HepG2 (cell line): ENCODE results near the gene ACADVL. TPM values are rescaled to one million over a fixed set of nuclear protein-coding genes. Genes with fewer than 3 reads are reported as not detected.

Source experiments
- CEBPB ChIP-seq: IDR thresholded peaks from 2 replicates; pipeline ENCODE4 v1.6.1; 2011; ENCODE audit warnings: low read depth, low read length, improper control_type of control experiment, borderline replicate concordance
- LCORL ChIP-seq, 2 experiments: fragments of 450-650 bp in 1 of 2; sonication (generic) in 1 of 2; formaldehyde crosslinking in 1 of 2; IDR thresholded peaks; 2 replicates each; pipeline versions ENCODE4 v1.5.0 to v1.6.1; 2017 to 2020; ENCODE audit warnings: antibody characterized with exemption in 1 of 2, missing genetic modification reagents in 1 of 2
- NAIF1 ChIP-seq: sonication (generic); formaldehyde crosslinking; IDR thresholded peaks from 2 replicates; pipeline ENCODE4 v1.5.0; 2020; ENCODE audit warnings: mild to moderate bottlenecking, missing genetic modification reagents, borderline replicate concordance
- NR1H2 ChIP-seq: sonication (generic); formaldehyde crosslinking; IDR thresholded peaks from 2 replicates; pipeline ENCODE4 v1.8.1; 2022; ENCODE audit warnings: low read depth, missing genetic modification reagents, borderline replicate concordance
- NR2F1 ChIP-seq, 2 experiments: fragments of 450-650 bp in 1 of 2; formaldehyde crosslinking in 1 of 2; IDR thresholded peaks; 2 replicates each; pipeline versions ENCODE4 v1.5.0 to v1.6.1; 2016 to 2020; ENCODE audit warnings: mild to moderate bottlenecking in 1 of 2, missing compliant biosample characterization in 1 of 2, missing genetic modification reagents in 1 of 2, moderate library complexity in 1 of 2
- PPARG ChIP-seq: conservative IDR thresholded peaks from 2 replicates; pipeline ENCODE4 v1.6.1; 2016; ENCODE audit warnings: missing biosample characterization, missing genetic modification reagents
- RAD21 ChIP-seq: fragments of 450-650 bp; formaldehyde crosslinking; IDR thresholded peaks from 2 replicates; pipeline ENCODE4 v1.5.0; 2020; ENCODE audit warnings: mild to moderate bottlenecking
- RFX3 ChIP-seq: IDR thresholded peaks from 2 replicates; pipeline ENCODE4 v1.6.1; 2016; ENCODE audit warnings: missing biosample characterization, missing genetic modification reagents
- SMC3 ChIP-seq: IDR thresholded peaks from 2 replicates; pipeline ENCODE4 v1.6.1; 2011; ENCODE audit warnings: low read length, improper control_type of control experiment
- SNAI1 ChIP-seq: sonication (generic); formaldehyde crosslinking; IDR thresholded peaks from 2 replicates; pipeline ENCODE4 v1.5.0; 2020; ENCODE audit warnings: mild to moderate bottlenecking, missing genetic modification reagents, borderline replicate concordance
- SOX5 ChIP-seq: IDR thresholded peaks from 2 replicates; pipeline ENCODE4 v1.6.1; 2016; ENCODE audit warnings: borderline replicate concordance
- TFDP2 ChIP-seq: sonication (generic); formaldehyde crosslinking; IDR thresholded peaks from 2 replicates; pipeline ENCODE4 v1.4.0; 2020; ENCODE audit warnings: missing genetic modification reagents
- ZEB1 ChIP-seq: IDR thresholded peaks from 2 replicates; pipeline ENCODE4 v1.6.1; 2012; ENCODE audit warnings: mild to moderate bottlenecking, low read depth, inconsistent platforms; ENCODE audit not compliant: insufficient replicate concordance
- ZNF746 ChIP-seq: sonication (generic); formaldehyde crosslinking; IDR thresholded peaks from 2 replicates; pipeline ENCODE4 v1.8.0; 2022; ENCODE audit warnings: mild to moderate bottlenecking, missing genetic modification reagents
- polyA plus RNA-seq, 8 experiments: library from polyadenylated mRNA; depleted of rRNA in 3 of 8; stranded (reverse) in 7 of 8; unstranded in 1 of 8; fragments of >200 nt; fragmentation: Illumina TruSeq in 4 of 8; extraction: Trizol in 4 of 8; gene quantifications; 2 replicates each; pipeline versions ENCODE4 v1.2.1 to v1.2.3, GENCODE V29; 2011 to 2016; ENCODE audit warnings: low read depth in 4 of 8, missing spikeins in 1 of 8, mixed read lengths in 1 of 8; ENCODE audit not compliant: insufficient read depth in 1 of 8
- total RNA-seq, 5 experiments: library from RNA; depleted of rRNA; stranded (reverse); fragments of >200 nt; fragmentation: Illumina TruSeq; extraction: Trizol; gene quantifications; 2 replicates each; pipeline ENCODE4 v1.2.3, GENCODE V29; 2016; ENCODE audit warnings: low read depth in 1 of 5
- TF ChIP-seq, protein P1 (sequence below): fragments of 450-650 bp; IDR thresholded peaks from 2 replicates; pipeline ENCODE4 v1.6.1; 2017
- TF ChIP-seq, protein P2 (sequence below): IDR thresholded peaks from 2 replicates; pipeline ENCODE4 v1.6.1; 2018; ENCODE audit warnings: missing genetic modification reagents, mild to moderate bottlenecking, missing compliant biosample characterization

ACADVL gene
- total and polyA plus RNA-seq, 2 of the 13 experiments (the other 11 are each of a cell fraction or from before 2014, with no cell fraction given): 219 to 412 TPM

DNA sequence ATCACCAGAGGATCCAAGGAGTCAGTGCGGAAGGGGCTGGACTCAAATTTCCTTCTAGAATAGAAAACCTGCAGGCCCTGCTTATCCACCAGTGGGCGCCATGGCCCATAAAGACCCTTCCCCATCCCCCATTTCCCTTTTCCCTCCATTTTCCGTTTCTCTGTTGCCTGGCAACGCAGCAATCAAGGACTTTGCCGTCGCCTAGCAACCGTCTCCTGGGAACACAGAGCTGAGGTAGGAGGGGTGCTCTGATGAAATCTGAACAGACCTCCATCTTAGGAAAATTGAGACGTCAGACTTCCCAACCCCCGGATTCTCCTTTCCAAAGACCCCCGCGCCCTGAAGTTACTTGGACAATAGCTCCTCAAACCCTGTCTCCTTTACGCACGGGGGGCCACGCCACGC, 5.8 kb upstream of the ACADVL start (continued):
- no peak for TF ChIP-seq NR1H2 (CRISPR knock-in tag)
- TF ChIP-seq RFX3 (CRISPR knock-in tag): peak; percentile 94
- TF ChIP-seq SNAI1 (CRISPR knock-in tag): no peak
- TF ChIP-seq SOX5 (CRISPR knock-in tag): peak; percentile 9; the same call in 1 of the 2 replicates
- TF ChIP-seq, protein P1, sequence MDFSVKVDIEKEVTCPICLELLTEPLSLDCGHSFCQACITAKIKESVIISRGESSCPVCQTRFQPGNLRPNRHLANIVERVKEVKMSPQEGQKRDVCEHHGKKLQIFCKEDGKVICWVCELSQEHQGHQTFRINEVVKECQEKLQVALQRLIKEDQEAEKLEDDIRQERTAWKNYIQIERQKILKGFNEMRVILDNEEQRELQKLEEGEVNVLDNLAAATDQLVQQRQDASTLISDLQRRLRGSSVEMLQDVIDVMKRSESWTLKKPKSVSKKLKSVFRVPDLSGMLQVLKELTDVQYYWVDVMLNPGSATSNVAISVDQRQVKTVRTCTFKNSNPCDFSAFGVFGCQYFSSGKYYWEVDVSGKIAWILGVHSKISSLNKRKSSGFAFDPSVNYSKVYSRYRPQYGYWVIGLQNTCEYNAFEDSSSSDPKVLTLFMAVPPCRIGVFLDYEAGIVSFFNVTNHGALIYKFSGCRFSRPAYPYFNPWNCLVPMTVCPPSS: no peak
- TF ChIP-seq, protein P2, sequence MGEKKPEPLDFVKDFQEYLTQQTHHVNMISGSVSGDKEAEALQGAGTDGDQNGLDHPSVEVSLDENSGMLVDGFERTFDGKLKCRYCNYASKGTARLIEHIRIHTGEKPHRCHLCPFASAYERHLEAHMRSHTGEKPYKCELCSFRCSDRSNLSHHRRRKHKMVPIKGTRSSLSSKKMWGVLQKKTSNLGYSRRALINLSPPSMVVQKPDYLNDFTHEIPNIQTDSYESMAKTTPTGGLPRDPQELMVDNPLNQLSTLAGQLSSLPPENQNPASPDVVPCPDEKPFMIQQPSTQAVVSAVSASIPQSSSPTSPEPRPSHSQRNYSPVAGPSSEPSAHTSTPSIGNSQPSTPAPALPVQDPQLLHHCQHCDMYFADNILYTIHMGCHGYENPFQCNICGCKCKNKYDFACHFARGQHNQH (CRISPR knock-in tag): 0 out of 2 replicates have a peak, but pooled peaks have one; percentile 22
- TF ChIP-seq NAIF1 (CRISPR knock-in tag): 0 out of 2 replicates have a peak, but pooled peaks have one; percentile 11
- peak; percentile 26 for TF ChIP-seq ZEB1
- 0 out of 2 replicates have a peak, but pooled peaks have one; percentile 9 for TF ChIP-seq CEBPB
- TF ChIP-seq ZNF746: peak; percentile 44; the same call in 1 of the 2 replicates
- 0 out of 2 replicates have a peak, but pooled peaks have one; percentile 39 for TF ChIP-seq RAD21 (CRISPR knock-in tag)
- no peak for TF ChIP-seq LCORL (IDR thresholded peaks at IDR 0.05)
- TF ChIP-seq LCORL (CRISPR knock-in tag; IDR thresholded peaks at IDR 0.05): peak; percentile 25; the same call in 1 of the 2 replicates
- TF ChIP-seq SMC3: peak; percentile 71
- TF ChIP-seq PPARG (CRISPR knock-in tag): peak; percentile 82
- TF ChIP-seq TFDP2: peak; percentile 59; the same call in 1 of the 2 replicates
- TF ChIP-seq NR2F1 (CRISPR knock-in tag; IDR thresholded peaks at IDR 0.05): 0 out of 4 replicates have a peak, but pooled peaks of 1 of the 2 experiments have one; percentile 38
